Testis (tissue), 3 donors: Measurements from ENCODE around the gene NOS1AP. TPM values are rescaled to one million over a fixed set of nuclear protein-coding genes. Genes with fewer than 3 reads are reported as not detected.
"Not testable (repeated sequence)": the region's sequence is repeated elsewhere in the genome, so short reads cannot be mapped to it uniquely, and the experiment has no call there.

Source experiments
- DNase-seq: peaks from one replicate; pipeline ENCODE4 v3.0.0-alpha.2; 2019
- H3K27ac ChIP-seq, 2 donors: fragments of 200-600 bp; sonication (generic); one replicate each; pipeline ENCODE4 v1.5.1; 2019
- H3K27me3 ChIP-seq: fragments of 200-600 bp; sonication (generic); one replicate; pipeline ENCODE4 v1.5.1; 2019
- H3K36me3 ChIP-seq: fragments of 200-600 bp; sonication (generic); one replicate; pipeline ENCODE4 v1.5.1; 2017; ENCODE audit warnings: low read depth; ENCODE audit errors: missing control alignments
- H3K4me1 ChIP-seq: fragments of 200-600 bp; sonication (generic); one replicate; pipeline ENCODE4 v1.5.1; 2019
- H3K4me3 ChIP-seq, 2 donors: fragments of 200-600 bp; sonication (generic); one replicate each; pipeline ENCODE4 v1.5.1; 2017 to 2019
- H3K9me3 ChIP-seq: fragments of 200-600 bp; sonication (generic); one replicate; pipeline ENCODE4 v1.5.1; 2017
- CTCF ChIP-seq, 3 experiments: fragments of 450-650 bp in 2 of 3; fragments of 200-600 bp in 1 of 3; sonication (generic) in 1 of 3; IDR thresholded peaks; one replicate each; pipeline ENCODE4 v1.5.1; 2016 to 2019; ENCODE audit warnings: antibody characterized with exemption in 3 of 3, mild to moderate bottlenecking in 2 of 3, moderate library complexity in 1 of 3
- POLR2A ChIP-seq: fragments of 450-650 bp; IDR thresholded peaks from one replicate; pipeline ENCODE4 v1.6.1; 2017; ENCODE audit warnings: antibody characterized with exemption, mild to moderate bottlenecking, moderate library complexity
- WGBS, 2 donors: methylation state at CpG; one replicate each; pipeline ENCODE4 v1.1.5; 2018; 5-methylcytosine and 5-hydroxymethylcytosine counted together
- intact Hi-C: fragments of 100-400 bp; cut with DNase I; formaldehyde crosslinking; loops from one replicate; pipeline ENCODE4 v1.15.1; 2023; ENCODE audit warnings: low total_unique reads
- polyA plus RNA-seq: library from polyadenylated mRNA; stranded (reverse); fragments of 350-450 nt; fragmentation: Illumina TruSeq; extraction: RNeasy Lipid Tissue Mini Kit (QIAGEN cat#74804); gene quantifications from one replicate; pipeline ENCODE4 v1.2.3, GENCODE V29; 2014; ENCODE audit warnings: low read depth, low replicate concordance; ENCODE audit not compliant: insufficient read depth
- total RNA-seq, 2 donors: library from RNA; depleted of rRNA; stranded (reverse); fragments of >200 nt; gene quantifications; one replicate each; pipeline ENCODE4 v1.2.3, GENCODE V29; 2016

Gene NOS1AP
- total and polyA plus RNA-seq, 3 donors from 2014 or later, result 2.1 to 5.1 (median 4.1) TPM

- no peaks in the 10 kb centered on the region for H3K27me3 ChIP-seq
- WGBS, 2 donors, result 59 to 69% methylated on average over 11 of the region's 11 CpGs
- intact Hi-C loops, result no loop called here
- no peaks in the 10 kb centered on the region for H3K9me3 ChIP-seq
- no peaks in the 10 kb centered on the region for H3K36me3 ChIP-seq
- DNase-seq, result no peak
- H3K27ac ChIP-seq, result no peak overlapping the region
- no peak for TF ChIP-seq POLR2A
- no peaks in the 10 kb centered on the region for H3K4me1 ChIP-seq
- no peak overlapping the region for H3K4me3 ChIP-seq
Measured at GRCh38 chr1:162349635-162350330, 280.3 kb downstream of the NOS1AP start.

- H3K27ac ChIP-seq, result no peak overlapping the region
- no peaks in the 10 kb centered on the region for H3K4me1 ChIP-seq
- H3K27me3 ChIP-seq, result no peaks in the 10 kb centered on the region
- 68 to 77% methylated on average over 6 of the region's 6 CpGs for WGBS, 2 donors
- H3K36me3 ChIP-seq, result no peaks in the 10 kb centered on the region
- intact Hi-C loops, result no loop called here
- H3K9me3 ChIP-seq, result no peaks in the 10 kb centered on the region
- H3K4me3 ChIP-seq, result no peak overlapping the region
- DNase-seq, result no peak
- no peak for TF ChIP-seq CTCF (IDR thresholded peaks at IDR 0.05)
- no peak for TF ChIP-seq POLR2A
Measured at GRCh38 chr1:162351246-162351842, 281.9 kb downstream of the NOS1AP start.

GRCh38 chr1:162351874-162352273, 282.4 kb downstream of the NOS1AP start:
- H3K36me3 ChIP-seq, H3K9me3 ChIP-seq, H3K27me3 ChIP-seq, H3K4me3 ChIP-seq, H3K4me1 ChIP-seq, DNase-seq, H3K27ac ChIP-seq, intact Hi-C loops: not testable (repeated sequence)
- 88 to 100% methylated on average over 3 of the region's 4 CpGs for WGBS, 2 donors

GRCh38 chr1:162353078-162353477, 283.6 kb downstream of the NOS1AP start:
- intact Hi-C loops, result no loop called here
- no peak for DNase-seq
- WGBS, 2 donors, result 93% methylated on average over 9 of the region's 9 CpGs
- H3K27me3 ChIP-seq, result no peaks in the 10 kb centered on the region
- no peaks in the 10 kb centered on the region for H3K36me3 ChIP-seq
- no peak overlapping the region for H3K4me3 ChIP-seq
- no peak overlapping the region for H3K27ac ChIP-seq
- no peaks in the 10 kb centered on the region for H3K9me3 ChIP-seq
- H3K4me1 ChIP-seq, result no peaks in the 10 kb centered on the region
- TF ChIP-seq CTCF (IDR thresholded peaks at IDR 0.05) (no peak), POLR2A (no peak)

- H3K4me3 ChIP-seq, result no peak overlapping the region
- no peak overlapping the region for H3K27ac ChIP-seq
- H3K27me3 ChIP-seq, result no peaks in the 10 kb centered on the region
- no peak for TF ChIP-seq POLR2A
- no peak for TF ChIP-seq CTCF (IDR thresholded peaks at IDR 0.05)
- 76 to 88% methylated on average over 3 to 5 of the region's 5 CpGs for WGBS, 2 donors
- H3K4me1 ChIP-seq, result no peaks in the 10 kb centered on the region
- H3K36me3 ChIP-seq, result no peaks in the 10 kb centered on the region
- intact Hi-C loops, result no loop called here
- H3K9me3 ChIP-seq, result no peaks in the 10 kb centered on the region
- no peak for DNase-seq
Measured at GRCh38 chr1:162353702-162354101, 284.2 kb downstream of the NOS1AP start.
